ENCODE data around the gene KIAA1217. TPM values are rescaled to one million over a fixed set of nuclear protein-coding genes. Genes with fewer than 3 reads are reported as not detected.

Gene KIAA1217
- total RNA-seq, 1 experiment from 2014 or later: 7.8 TPM

DNA sequence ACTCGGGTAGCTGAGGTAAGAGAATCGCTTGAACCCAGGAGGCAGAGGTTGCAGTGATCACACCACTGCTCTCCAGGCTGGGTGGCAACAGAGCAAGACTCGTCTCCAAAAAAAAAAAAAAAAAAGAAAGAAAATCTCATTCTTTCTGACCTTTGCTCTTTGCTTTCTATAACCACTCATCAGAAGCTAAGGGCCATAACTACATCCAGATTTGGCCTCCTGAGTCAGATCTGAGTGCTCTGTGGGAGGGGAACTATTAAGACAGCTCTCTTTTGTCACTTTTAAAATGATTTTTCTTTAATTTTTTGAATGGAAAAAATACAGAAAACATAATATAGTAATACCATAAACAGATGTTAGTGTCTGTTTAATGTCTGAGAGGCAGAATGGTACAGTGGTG, 210.1 kb downstream of the KIAA1217 start:
- no peaks in the 10 kb centered on the region for H3K79me2 ChIP-seq (ENCODE audit: insufficient read depth, low read length)
- ChIA-PET POLR2A (no interaction called here), RAD21 (ENCODE audit: low non-redundant PET in 1 of 2, low total read pairs in 2 of 2, uncharacterized antibody in 2 of 2, unreplicated experiment in 2 of 2) (no interaction called here), CTCF (interaction anchor here (1.0 kb wide), 2 partner anchors 35 to 40 kb away, joined by 3 read pairs; no protein-coding TSS in a partner anchor)
- H3K27me3 ChIP-seq (ENCODE audit: insufficient read depth, low read length): no peaks in the 10 kb centered on the region; the same call in none of the 2 replicates
- intact Hi-C loops (cut with micrococcal nuclease): no loop called here
- H3K36me3 ChIP-seq (ENCODE audit: control insufficient read depth in 1 of 2, insufficient read depth in 2 of 2, low read length in 2 of 2): no peaks in the 10 kb centered on the region
- no peaks in the 10 kb centered on the region for H3K9me2 ChIP-seq (ENCODE audit: insufficient read depth)
- ATAC-seq (no peak), DNase-seq (ENCODE audit: low read depth, low spot score) (no peak)
- TF ChIP-seq SIN3A (IDR thresholded peaks at IDR 0.05; ENCODE audit: low read depth): no peak
- no peak for TF ChIP-seq SRF (IDR thresholded peaks at IDR 0.05; ENCODE audit: low read depth)
- no peak for TF ChIP-seq POLR2A (IDR thresholded peaks at IDR 0.05; ENCODE audit: borderline replicate concordance, extremely low read depth, insufficient read depth, insufficient read length)
- TF ChIP-seq EZH2phosphoT487 (IDR thresholded peaks at IDR 0.05; ENCODE audit: borderline replicate concordance): no peak
- TF ChIP-seq, protein P1, sequence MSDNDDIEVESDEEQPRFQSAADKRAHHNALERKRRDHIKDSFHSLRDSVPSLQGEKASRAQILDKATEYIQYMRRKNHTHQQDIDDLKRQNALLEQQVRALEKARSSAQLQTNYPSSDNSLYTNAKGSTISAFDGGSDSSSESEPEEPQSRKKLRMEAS (IDR thresholded peaks at IDR 0.05): no peak
- TF ChIP-seq, protein P2, sequence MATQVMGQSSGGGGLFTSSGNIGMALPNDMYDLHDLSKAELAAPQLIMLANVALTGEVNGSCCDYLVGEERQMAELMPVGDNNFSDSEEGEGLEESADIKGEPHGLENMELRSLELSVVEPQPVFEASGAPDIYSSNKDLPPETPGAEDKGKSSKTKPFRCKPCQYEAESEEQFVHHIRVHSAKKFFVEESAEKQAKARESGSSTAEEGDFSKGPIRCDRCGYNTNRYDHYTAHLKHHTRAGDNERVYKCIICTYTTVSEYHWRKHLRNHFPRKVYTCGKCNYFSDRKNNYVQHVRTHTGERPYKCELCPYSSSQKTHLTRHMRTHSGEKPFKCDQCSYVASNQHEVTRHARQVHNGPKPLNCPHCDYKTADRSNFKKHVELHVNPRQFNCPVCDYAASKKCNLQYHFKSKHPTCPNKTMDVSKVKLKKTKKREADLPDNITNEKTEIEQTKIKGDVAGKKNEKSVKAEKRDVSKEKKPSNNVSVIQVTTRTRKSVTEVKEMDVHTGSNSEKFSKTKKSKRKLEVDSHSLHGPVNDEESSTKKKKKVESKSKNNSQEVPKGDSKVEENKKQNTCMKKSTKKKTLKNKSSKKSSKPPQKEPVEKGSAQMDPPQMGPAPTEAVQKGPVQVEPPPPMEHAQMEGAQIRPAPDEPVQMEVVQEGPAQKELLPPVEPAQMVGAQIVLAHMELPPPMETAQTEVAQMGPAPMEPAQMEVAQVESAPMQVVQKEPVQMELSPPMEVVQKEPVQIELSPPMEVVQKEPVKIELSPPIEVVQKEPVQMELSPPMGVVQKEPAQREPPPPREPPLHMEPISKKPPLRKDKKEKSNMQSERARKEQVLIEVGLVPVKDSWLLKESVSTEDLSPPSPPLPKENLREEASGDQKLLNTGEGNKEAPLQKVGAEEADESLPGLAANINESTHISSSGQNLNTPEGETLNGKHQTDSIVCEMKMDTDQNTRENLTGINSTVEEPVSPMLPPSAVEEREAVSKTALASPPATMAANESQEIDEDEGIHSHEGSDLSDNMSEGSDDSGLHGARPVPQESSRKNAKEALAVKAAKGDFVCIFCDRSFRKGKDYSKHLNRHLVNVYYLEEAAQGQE (IDR thresholded peaks at IDR 0.05; ENCODE audit: low read depth): no peak
- no peak for TF ChIP-seq EZH2 (IDR thresholded peaks at IDR 0.05)
- no peak for TF ChIP-seq SP1 (IDR thresholded peaks at IDR 0.05; ENCODE audit: low read depth)
- TF ChIP-seq ZFX (IDR thresholded peaks at IDR 0.05): no peak
- no peak for TF ChIP-seq CBX3 (IDR thresholded peaks at IDR 0.05; ENCODE audit: low read depth)
- no peak for TF ChIP-seq FOSL1 (IDR thresholded peaks at IDR 0.05; ENCODE audit: low read depth)
- TF ChIP-seq RAD21 (IDR thresholded peaks at IDR 0.05; ENCODE audit: low read depth): no peak
- TF ChIP-seq CEBPB (IDR thresholded peaks at IDR 0.05; ENCODE audit: low read depth): no peak
- no peak for TF ChIP-seq POLR2AphosphoS5 (IDR thresholded peaks at IDR 0.05; ENCODE audit: low read depth, low read length)
- TF ChIP-seq, protein P3, sequence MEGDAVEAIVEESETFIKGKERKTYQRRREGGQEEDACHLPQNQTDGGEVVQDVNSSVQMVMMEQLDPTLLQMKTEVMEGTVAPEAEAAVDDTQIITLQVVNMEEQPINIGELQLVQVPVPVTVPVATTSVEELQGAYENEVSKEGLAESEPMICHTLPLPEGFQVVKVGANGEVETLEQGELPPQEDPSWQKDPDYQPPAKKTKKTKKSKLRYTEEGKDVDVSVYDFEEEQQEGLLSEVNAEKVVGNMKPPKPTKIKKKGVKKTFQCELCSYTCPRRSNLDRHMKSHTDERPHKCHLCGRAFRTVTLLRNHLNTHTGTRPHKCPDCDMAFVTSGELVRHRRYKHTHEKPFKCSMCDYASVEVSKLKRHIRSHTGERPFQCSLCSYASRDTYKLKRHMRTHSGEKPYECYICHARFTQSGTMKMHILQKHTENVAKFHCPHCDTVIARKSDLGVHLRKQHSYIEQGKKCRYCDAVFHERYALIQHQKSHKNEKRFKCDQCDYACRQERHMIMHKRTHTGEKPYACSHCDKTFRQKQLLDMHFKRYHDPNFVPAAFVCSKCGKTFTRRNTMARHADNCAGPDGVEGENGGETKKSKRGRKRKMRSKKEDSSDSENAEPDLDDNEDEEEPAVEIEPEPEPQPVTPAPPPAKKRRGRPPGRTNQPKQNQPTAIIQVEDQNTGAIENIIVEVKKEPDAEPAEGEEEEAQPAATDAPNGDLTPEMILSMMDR (IDR thresholded peaks at IDR 0.05 in 2 of 3, conservative IDR thresholded peaks at IDR 0.05 in 1 of 3; ENCODE audit: borderline replicate concordance in 1 of 3, insufficient read depth in 1 of 3, low read depth in 2 of 3, low read length in 2 of 3): no peak
- no peak for TF ChIP-seq JUND (IDR thresholded peaks at IDR 0.05)
- TF ChIP-seq, protein P4, sequence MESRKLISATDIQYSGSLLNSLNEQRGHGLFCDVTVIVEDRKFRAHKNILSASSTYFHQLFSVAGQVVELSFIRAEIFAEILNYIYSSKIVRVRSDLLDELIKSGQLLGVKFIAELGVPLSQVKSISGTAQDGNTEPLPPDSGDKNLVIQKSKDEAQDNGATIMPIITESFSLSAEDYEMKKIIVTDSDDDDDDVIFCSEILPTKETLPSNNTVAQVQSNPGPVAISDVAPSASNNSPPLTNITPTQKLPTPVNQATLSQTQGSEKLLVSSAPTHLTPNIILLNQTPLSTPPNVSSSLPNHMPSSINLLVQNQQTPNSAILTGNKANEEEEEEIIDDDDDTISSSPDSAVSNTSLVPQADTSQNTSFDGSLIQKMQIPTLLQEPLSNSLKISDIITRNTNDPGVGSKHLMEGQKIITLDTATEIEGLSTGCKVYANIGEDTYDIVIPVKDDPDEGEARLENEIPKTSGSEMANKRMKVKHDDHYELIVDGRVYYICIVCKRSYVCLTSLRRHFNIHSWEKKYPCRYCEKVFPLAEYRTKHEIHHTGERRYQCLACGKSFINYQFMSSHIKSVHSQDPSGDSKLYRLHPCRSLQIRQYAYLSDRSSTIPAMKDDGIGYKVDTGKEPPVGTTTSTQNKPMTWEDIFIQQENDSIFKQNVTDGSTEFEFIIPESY (IDR thresholded peaks at IDR 0.05; ENCODE audit: extremely low read depth, insufficient replicate concordance, low read length): no peak
- TF ChIP-seq TCF7L2 (IDR thresholded peaks at IDR 0.05; ENCODE audit: borderline replicate concordance, extremely low read depth, insufficient read depth, insufficient read length): no peak
- no peaks in the 10 kb centered on the region for H3K9me3 ChIP-seq (ENCODE audit: control insufficient read depth in 1 of 2, insufficient read depth in 1 of 2, low read depth in 1 of 2, low read length in 2 of 2)
- H2AFZ ChIP-seq (ENCODE audit: low read depth, low read length, poor library complexity, severe bottlenecking): no peak overlapping the region
- H3K4me1 ChIP-seq (ENCODE audit: control insufficient read depth in 1 of 2, insufficient read depth in 2 of 2, low read length in 2 of 2): no peaks in the 10 kb centered on the region
- H4K20me1 ChIP-seq (ENCODE audit: insufficient read depth): no peaks in the 10 kb centered on the region
- H3K4me3 ChIP-seq (replicated peaks in 1 of 2; ENCODE audit: low read depth in 1 of 2, low read length in 2 of 2): no peak overlapping the region
- no TSS peak for BruUV-seq (replicated peaks)
- no peak overlapping the region for H3K4me2 ChIP-seq (ENCODE audit: low read length)
- H3K27ac ChIP-seq (ENCODE audit: low read depth, low read length): no peak overlapping the region
- no peak overlapping the region for H3K9ac ChIP-seq (ENCODE audit: low read length)
